ENCODE data around the gene BRWD1.
"Not testable (repeated sequence)": the region's sequence is repeated elsewhere in the genome, so short reads cannot be mapped to it uniquely, and the experiment has no call there.

The BRWD1 gene

GRCh38 chr21:39281207-39281606 is 32.2 kb downstream of the BRWD1 start:
- no peak for DNase-seq

- no peak for DNase-seq
Observed at GRCh38 chr21:39269620-39270019, 43.8 kb downstream of the BRWD1 start.

GRCh38 chr21:39265603-39266002 is 47.8 kb downstream of the BRWD1 start:
- no peak for DNase-seq

- no peak for DNase-seq
Observed at GRCh38 chr21:39263372-39263771, 50.1 kb downstream of the BRWD1 start.

GRCh38 chr21:39258207-39258606 is 55.2 kb downstream of the BRWD1 start:
- DNase-seq = no peak

GRCh38 chr21:39251326-39251725 is 62.1 kb downstream of the BRWD1 start:
- peak; percentile 62 for DNase-seq

- DNase-seq = no peak
Observed at GRCh38 chr21:39238275-39238674, 75.2 kb downstream of the BRWD1 start.

- no peak for DNase-seq
Observed at GRCh38 chr21:39232861-39233291, 80.6 kb downstream of the BRWD1 start.

- DNase-seq = no peak
Observed at GRCh38 chr21:39224930-39225329, 88.5 kb downstream of the BRWD1 start.

GRCh38 chr21:39221997-39222486 is 91.4 kb downstream of the BRWD1 start:
- DNase-seq = no peak

- no peak for DNase-seq
Observed at GRCh38 chr21:39221282-39221996, 92.0 kb downstream of the BRWD1 start.

GRCh38 chr21:39220875-39221274 is 92.6 kb downstream of the BRWD1 start:
- DNase-seq = not testable (repeated sequence)

GRCh38 chr21:39220150-39220549 is 93.3 kb downstream of the BRWD1 start:
- DNase-seq = no peak

GRCh38 chr21:39218082-39218409 is 95.4 kb downstream of the BRWD1 start:
- DNase-seq = no peak

GRCh38 chr21:39217356-39218081 is 95.9 kb downstream of the BRWD1 start:
- no peak for DNase-seq

GRCh38 chr21:39216290-39216689 is 97.1 kb downstream of the BRWD1 start:
- DNase-seq = no peak

- DNase-seq = no peak
Observed at GRCh38 chr21:39215078-39215477, 98.4 kb downstream of the BRWD1 start.

- DNase-seq = no peak
Observed at GRCh38 chr21:39209334-39209688, 104.1 kb downstream of the BRWD1 start.

GRCh38 chr21:39208624-39209333 is 104.7 kb downstream of the BRWD1 start:
- DNase-seq = no peak

- DNase-seq = no peak
Observed at GRCh38 chr21:39204134-39204533, 109.3 kb downstream of the BRWD1 start.

- DNase-seq = no peak
Observed at GRCh38 chr21:39198800-39199199, 114.6 kb downstream of the BRWD1 start.

GRCh38 chr21:39197448-39198233 is 115.8 kb downstream of the BRWD1 start:
- no peak for DNase-seq

- DNase-seq = no peak
Observed at GRCh38 chr21:39196838-39197237, 116.6 kb downstream of the BRWD1 start.

Measured in NCI-H2227 treated with DMSO at 0.1 percent for 48 hours (cell line).